H1 (cell line): ENCODE measurements around the gene ATP2A3. TPM values are rescaled to one million over a fixed set of nuclear protein-coding genes. Genes with fewer than 3 reads are reported as not detected.

Source experiments
- FOSL1 ChIP-seq: IDR thresholded peaks from 2 replicates; pipeline ENCODE4 v1.6.1; 2011; ENCODE audit warnings: mild to moderate bottlenecking, low read depth, low read length, moderate library complexity; ENCODE audit not compliant: insufficient read depth
- SAP30 ChIP-seq: fragments of 300-600 bp; sonication (generic); IDR thresholded peaks from 2 replicates; pipeline ENCODE4 v1.7.1; 2012; ENCODE audit warnings: low read length, moderate library complexity, mild to moderate bottlenecking, inconsistent platforms; ENCODE audit not compliant: insufficient read depth, insufficient replicate concordance
- polyA plus RNA-seq, 7 experiments: library from polyadenylated mRNA; depleted of rRNA in 3 of 7; stranded (reverse) in 5 of 7; unstranded in 2 of 7; fragments of >200 nt in 5 of 7; fragments of 200-250 nt in 2 of 7; gene quantifications; 1 replicate in 5 of 7; 2 replicates in 1 of 7; 4 replicates in 1 of 7; pipeline versions ENCODE4 v1.2.1 to v1.2.3, GENCODE V29; 2011 to 2013; ENCODE audit warnings: missing spikeins in 2 of 7, mixed read lengths in 2 of 7
- total RNA-seq: library from RNA; stranded (reverse); fragmentation: NEBNext Ultra II Directional; extraction: Animal tissue kit (Norgen Biotek cat#: 25700); gene quantifications from 2 replicates; pipeline ENCODE4 v1.2.1, GENCODE V29; 2021

The ATP2A3 gene
- total and polyA plus RNA-seq, 2 of the 8 experiments (the other 6 are each of a cell fraction or from before 2014, with no cell fraction given), result 18.4 to 32.5 TPM

DNA sequence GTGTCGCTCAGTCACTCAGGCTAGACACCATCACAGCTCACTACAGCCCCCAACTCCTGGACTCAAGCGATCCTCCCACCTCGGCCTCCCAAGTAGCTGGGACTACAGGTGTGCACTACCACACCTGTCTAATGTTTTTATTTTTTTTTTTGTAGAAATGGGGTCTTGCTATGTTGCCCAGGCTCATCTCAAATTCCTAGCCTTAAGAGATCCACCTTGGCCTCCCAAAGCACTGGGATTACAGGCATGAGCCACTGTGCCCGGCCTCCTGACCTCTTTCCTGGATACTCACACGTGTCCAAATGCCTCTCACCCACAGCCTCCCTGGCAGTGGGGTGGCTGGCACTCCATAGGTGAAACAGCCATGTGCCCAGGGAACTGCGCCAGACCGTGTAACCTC lies 88.9 kb downstream of the ATP2A3 start (continued):
- TF ChIP-seq FOSL1 (no peak), SAP30 (no peak)
- TF ChIP-seq, all 59 proteins: peak for 0

Other genes with a start within 250 kb of the ATP2A3 start
- 29.4 and 29.5 TPM in 2 replicates for gene HASPIN, start 240.5 kb downstream of the ATP2A3 start, total RNA-seq
- 7.8 and 12.0 TPM in 2 replicates for gene HASPIN, start 240.5 kb downstream of the ATP2A3 start, polyA plus RNA-seq (2011; rRNA removed)
- gene ITGAE, start 163.2 kb downstream of the ATP2A3 start, total RNA-seq, result 23.2 and 24.5 TPM in 2 replicates
- gene ITGAE, start 163.2 kb downstream of the ATP2A3 start, polyA plus RNA-seq (2011; rRNA removed), result 25.5 and 43.1 TPM in 2 replicates
- gene NCBP3, start 118.2 kb downstream of the ATP2A3 start, total RNA-seq, result 46.1 and 47.9 TPM in 2 replicates
- gene NCBP3, start 118.2 kb downstream of the ATP2A3 start, polyA plus RNA-seq (2011; rRNA removed), result 16.5 and 19.6 TPM in 2 replicates
- 7.6 and 8.5 TPM in 2 replicates for gene CAMKK1, start 71.4 kb downstream of the ATP2A3 start, total RNA-seq
- gene CAMKK1, start 71.4 kb downstream of the ATP2A3 start, polyA plus RNA-seq (2011; rRNA removed), result 7.1 and 10.4 TPM in 2 replicates
- gene P2RX1, start 48.0 kb downstream of the ATP2A3 start, total RNA-seq, result 0.19 and 0.45 TPM in 2 replicates
- 1.1 and 1.6 TPM in 2 replicates for gene P2RX1, start 48.0 kb downstream of the ATP2A3 start, polyA plus RNA-seq (2011; rRNA removed)
- gene ZZEF1, start 178.6 kb upstream of the ATP2A3 start, total RNA-seq, result 17.8 and 18.3 TPM in 2 replicates
- gene ZZEF1, start 178.6 kb upstream of the ATP2A3 start, polyA plus RNA-seq (2011; rRNA removed), result 5.2 and 7.3 TPM in 2 replicates
- gene CYB5D2, start 178.8 kb upstream of the ATP2A3 start, total RNA-seq, result 4.5 and 5.6 TPM in 2 replicates
- gene CYB5D2, start 178.8 kb upstream of the ATP2A3 start, polyA plus RNA-seq (2011; rRNA removed), result 15.1 and 21.2 TPM in 2 replicates